GM10248 (cell line): Measurements from ENCODE around the gene ZNF687.
"Not testable (repeated sequence)": the region's sequence is repeated elsewhere in the genome, so short reads cannot be mapped to it uniquely, and the experiment has no call there.

Experiments used
- CTCF ChIA-PET: fragments of 300-600 bp; sonication (Branson Sonifier 250); formaldehyde crosslinking; extraction: SDS; loops from one replicate; lab custom pipeline; 2021; ENCODE audit warnings: antibody characterized with exemption; lab: Yijun Ruan, JAX
- POLR2A ChIA-PET: fragments of 350-650 bp; sonication (Branson Sonifier 250); formaldehyde crosslinking; extraction: SDS; loops from one replicate; lab custom pipeline; 2020; ENCODE audit warnings: antibody characterized with exemption; lab: Yijun Ruan, JAX
- DNase-seq: peaks from one replicate; pipeline ENCODE4 v3.0.0; 2012; ENCODE audit errors: extremely low spot score
- CTCF ChIP-seq: IDR thresholded peaks from 2 replicates; pipeline ENCODE4 v1.5.1; 2012; ENCODE audit warnings: mild to moderate bottlenecking, low read depth; ENCODE audit errors: extremely low read depth, missing control alignments, control extremely low read depth

Gene ZNF687

DNA sequence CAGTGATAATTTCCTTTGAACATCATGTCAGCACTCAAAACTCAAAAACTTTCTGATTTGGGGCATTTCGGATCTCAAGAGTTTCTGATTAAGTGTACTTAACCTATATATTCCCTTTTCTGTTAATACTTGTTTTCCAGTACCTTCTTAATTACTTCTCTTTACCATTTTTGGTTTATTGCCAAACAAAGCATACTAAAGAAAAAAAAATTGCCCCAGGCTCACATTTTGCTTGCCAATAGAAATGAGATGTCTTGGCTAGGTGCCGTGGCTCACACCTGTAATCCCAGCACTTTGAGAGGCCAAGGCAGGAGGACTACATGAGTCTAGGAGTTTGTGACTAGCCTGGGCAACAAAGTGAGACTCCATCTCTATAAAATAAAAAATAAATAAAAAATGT lies 22.7 kb upstream of the ZNF687 start:
- no peak for TF ChIP-seq CTCF
- no peak for DNase-seq
- ChIA-PET CTCF (interaction anchor here (5.0 kb wide), 1 partner anchor 7 kb away, joined by 33 read pairs; no protein-coding TSS in a partner anchor), POLR2A (no interaction called here)

GRCh38 chr1:151265446-151266236 lies 16.5 kb upstream of the ZNF687 start:
- POLR2A ChIA-PET, result no interaction called here
- CTCF ChIA-PET, result interaction anchor here (1.1 to 1.8 kb wide), 4 partner anchors 12 to 85 kb away, joined by 3 to 7 read pairs (median 4); partner anchors contain the start of gene ZNF687

DNA sequence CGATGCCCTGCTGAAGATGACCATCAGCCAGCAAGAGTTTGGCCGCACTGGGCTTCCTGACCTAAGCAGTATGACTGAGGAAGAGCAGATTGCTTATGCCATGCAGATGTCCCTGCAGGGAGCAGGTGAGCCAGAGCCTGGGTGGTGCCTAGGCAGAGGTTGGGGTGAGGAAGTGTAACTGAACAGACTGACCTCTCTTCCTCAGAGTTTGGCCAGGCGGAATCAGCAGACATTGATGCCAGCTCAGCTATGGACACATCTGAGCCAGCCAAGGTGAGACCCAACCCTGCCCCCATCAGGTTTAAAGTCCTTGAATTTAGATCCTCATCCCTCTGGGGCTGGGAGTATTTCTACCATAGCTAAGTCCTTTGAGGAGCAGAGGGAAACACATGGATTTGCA lies 15.8 kb upstream of the ZNF687 start:
- POLR2A ChIA-PET, result no interaction called here
- CTCF ChIA-PET, result interaction anchor here (0.6 to 1.5 kb wide), 4 partner anchors 14 to 85 kb away, joined by 3 to 5 read pairs (median 3); no protein-coding TSS in a partner anchor
- no peak for DNase-seq
- no peak for TF ChIP-seq CTCF

More at GRCh38 chr1:151265446-151266236, 16.5 kb upstream of the ZNF687 start:
- DNase-seq, result no peak
- TF ChIP-seq CTCF, result no peak

DNA sequence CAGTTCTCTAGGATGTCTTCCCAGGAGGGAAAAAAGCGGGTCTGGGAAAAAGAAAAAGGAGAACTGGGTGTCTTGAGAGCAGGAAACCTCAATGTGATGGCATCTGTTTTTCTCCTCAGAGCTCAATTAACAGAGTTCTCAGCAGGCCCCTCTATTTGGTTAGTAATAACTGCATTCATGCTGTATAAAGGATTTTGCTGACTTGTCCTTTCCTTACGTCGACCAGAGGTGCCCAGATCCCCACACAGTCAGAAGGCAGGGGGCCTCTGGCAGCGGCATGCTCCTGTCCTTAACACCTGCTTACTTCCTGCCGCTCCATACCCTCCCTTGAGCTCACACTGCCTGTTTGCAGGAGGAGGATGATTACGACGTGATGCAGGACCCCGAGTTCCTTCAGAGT lies 15.3 kb upstream of the ZNF687 start:
- no peak for DNase-seq
- no peak for TF ChIP-seq CTCF
- POLR2A ChIA-PET, result no interaction called here
- CTCF ChIA-PET, result interaction anchor here (0.6 to 1.5 kb wide), 3 partner anchors 15 to 48 kb away, joined by 3 to 5 read pairs (median 3); no protein-coding TSS in a partner anchor

GRCh38 chr1:151267760-151268159 lies 14.3 kb upstream of the ZNF687 start:
- CTCF ChIA-PET, result interaction anchor here (1.0 to 1.5 kb wide), 2 partner anchors 16 to 34 kb away, joined by 3 to 5 read pairs; no protein-coding TSS in a partner anchor
- no peak for DNase-seq
- TF ChIP-seq CTCF, result no peak
- POLR2A ChIA-PET, result no interaction called here

DNA sequence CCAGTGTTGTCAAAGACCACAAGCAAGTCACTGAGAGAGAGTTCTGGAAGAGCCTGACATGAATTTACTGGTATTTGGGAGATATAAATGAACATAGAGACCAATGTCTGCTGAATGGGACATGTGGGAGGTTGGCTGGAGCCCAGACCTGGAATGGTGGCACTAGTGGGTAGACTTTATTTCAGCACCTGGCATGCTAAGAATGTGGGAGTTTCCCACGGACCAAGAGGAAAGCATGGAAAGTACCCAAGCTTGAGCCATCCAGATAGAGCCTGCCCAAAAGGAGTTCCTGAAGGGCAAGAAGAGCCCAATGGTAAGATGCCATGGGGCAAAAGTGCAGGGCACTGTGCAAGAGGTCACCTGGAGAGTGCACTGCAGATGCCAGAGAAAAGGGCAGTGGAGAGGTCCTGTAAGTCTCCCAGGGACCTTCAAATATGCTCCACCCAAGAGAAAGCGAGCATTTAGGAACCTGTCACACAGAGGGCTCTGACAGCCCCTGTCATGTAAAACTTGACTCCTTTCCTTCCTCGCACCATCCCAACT lies 8.1 kb upstream of the ZNF687 start:
- POLR2A ChIA-PET, result no interaction called here
- CTCF ChIA-PET, result interaction anchor here (0.8 to 1.9 kb wide), 2 partner anchors 19 to 22 kb away, joined by 3 to 10 read pairs; partner anchors contain the start of gene PSMD4
- DNase-seq, result no peak

GRCh38 chr1:151275341-151275740 lies 6.8 kb upstream of the ZNF687 start:
- POLR2A ChIA-PET, DNase-seq, CTCF ChIA-PET: not testable (repeated sequence)

More for the DNA sequence above, 8.1 kb upstream of the ZNF687 start:
- TF ChIP-seq CTCF, result no peak
